Measurements from ENCODE around the gene ZFAND2A. TPM values are rescaled to one million over a fixed set of nuclear protein-coding genes. Genes with fewer than 3 reads are reported as not detected.

The ZFAND2A gene
- total RNA-seq, 1 experiment from 2014 or later, result 13.7 TPM

DNA sequence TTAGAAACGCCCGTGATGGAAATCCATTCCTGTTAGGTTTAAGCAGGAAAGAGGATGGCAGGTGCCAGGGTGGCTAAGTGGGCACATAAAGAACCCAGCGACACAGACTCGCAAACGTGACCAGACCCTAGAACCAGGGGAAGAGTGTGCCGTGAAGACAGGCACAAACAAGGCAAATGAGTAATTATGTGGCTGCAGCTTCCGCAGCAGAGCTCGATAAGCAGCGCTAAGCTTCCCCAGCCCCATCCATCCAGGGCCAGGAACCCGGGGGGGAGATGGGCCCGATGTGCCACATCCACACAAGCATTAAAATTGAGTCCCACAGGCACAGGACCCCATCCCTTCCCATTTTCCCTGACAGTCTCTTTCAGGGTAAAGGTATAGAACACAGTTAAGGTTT, 14.0 kb upstream of the ZFAND2A start:
- no peak overlapping the region for H2BK20ac ChIP-seq (ENCODE audit: low read depth, low read length, poor library complexity, severe bottlenecking)
- peaks cover 18 to 21% of the 10 kb centered on the region in 2 experiments for H3K9me3 Mint-ChIP-seq
- H3K36me3 Mint-ChIP-seq (ENCODE audit: insufficient read depth in 1 of 3, low read depth in 3 of 3), result peaks cover 0 to 1% (median 0%) of the 10 kb centered on the region in 3 experiments; a peak in 1 of 7 replicates
- H2AK5ac ChIP-seq (ENCODE audit: insufficient read length, low read length), result no peak overlapping the region
- no peak overlapping the region for H2AFZ ChIP-seq (ENCODE audit: low read length)
- H3K27ac ChIP-seq (ENCODE audit: insufficient read length, low read depth, low read length), result no peak overlapping the region
- no peak overlapping the region for H3K4ac ChIP-seq (ENCODE audit: low read depth, low read length)
- H3K79me1 ChIP-seq (ENCODE audit: insufficient read depth, low read depth, low read length, poor library complexity, severe bottlenecking), result no peaks in the 10 kb centered on the region
- DNase-seq, result no peak
- H3K4me3 Mint-ChIP-seq, result no peak overlapping the region
- no peak overlapping the region for H2BK12ac ChIP-seq (ENCODE audit: insufficient read length, low read depth, low read length)
- H3T11ph ChIP-seq (ENCODE audit: low read length), result no peak overlapping the region
- no peak overlapping the region for H3K18ac ChIP-seq (ENCODE audit: insufficient read length, low read depth, low read length)
- no peak overlapping the region for H3K27ac Mint-ChIP-seq
- WGBS (ENCODE audit: extremely low coverage, insufficient read length, low lambda C conversion rate), result no CpG with 5 or more reads among the region's 11 CpGs
- no peak overlapping the region for H2BK15ac ChIP-seq (ENCODE audit: low read depth, low read length)
- H4K91ac ChIP-seq (ENCODE audit: insufficient read length, low read depth, low read length), result no peak overlapping the region
- H3K27me3 ChIP-seq (ENCODE audit: insufficient read depth, low read length), result no peaks in the 10 kb centered on the region
- no peak overlapping the region for H4K8ac ChIP-seq (replicated peaks; ENCODE audit: insufficient read length, low read depth, low read length)
- H3K9me3 ChIP-seq (ENCODE audit: control insufficient read depth, low read depth, low read length), result no peaks in the 10 kb centered on the region
- no peaks in the 10 kb centered on the region for H3K79me2 ChIP-seq (ENCODE audit: insufficient read depth, low read length)
- no peak overlapping the region for H3K14ac ChIP-seq (ENCODE audit: insufficient read depth, low read length)
- no peaks in the 10 kb centered on the region for H4K20me1 ChIP-seq (ENCODE audit: control insufficient read depth, insufficient read depth, insufficient read length)
- TF ChIP-seq, protein P1, sequence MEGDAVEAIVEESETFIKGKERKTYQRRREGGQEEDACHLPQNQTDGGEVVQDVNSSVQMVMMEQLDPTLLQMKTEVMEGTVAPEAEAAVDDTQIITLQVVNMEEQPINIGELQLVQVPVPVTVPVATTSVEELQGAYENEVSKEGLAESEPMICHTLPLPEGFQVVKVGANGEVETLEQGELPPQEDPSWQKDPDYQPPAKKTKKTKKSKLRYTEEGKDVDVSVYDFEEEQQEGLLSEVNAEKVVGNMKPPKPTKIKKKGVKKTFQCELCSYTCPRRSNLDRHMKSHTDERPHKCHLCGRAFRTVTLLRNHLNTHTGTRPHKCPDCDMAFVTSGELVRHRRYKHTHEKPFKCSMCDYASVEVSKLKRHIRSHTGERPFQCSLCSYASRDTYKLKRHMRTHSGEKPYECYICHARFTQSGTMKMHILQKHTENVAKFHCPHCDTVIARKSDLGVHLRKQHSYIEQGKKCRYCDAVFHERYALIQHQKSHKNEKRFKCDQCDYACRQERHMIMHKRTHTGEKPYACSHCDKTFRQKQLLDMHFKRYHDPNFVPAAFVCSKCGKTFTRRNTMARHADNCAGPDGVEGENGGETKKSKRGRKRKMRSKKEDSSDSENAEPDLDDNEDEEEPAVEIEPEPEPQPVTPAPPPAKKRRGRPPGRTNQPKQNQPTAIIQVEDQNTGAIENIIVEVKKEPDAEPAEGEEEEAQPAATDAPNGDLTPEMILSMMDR (conservative IDR thresholded peaks at IDR 0.05), result no peak
- no peaks in the 10 kb centered on the region for H3K23me2 ChIP-seq (ENCODE audit: insufficient read length, low read depth, low read length, poor library complexity, severe bottlenecking)
- H4K5ac ChIP-seq (ENCODE audit: insufficient read length, low read depth, low read length), result no peak overlapping the region
- H3K9ac ChIP-seq (ENCODE audit: extremely low read depth, insufficient read length, low read length), result no peak overlapping the region
- H2BK120ac ChIP-seq (ENCODE audit: low read depth, low read length, poor library complexity, severe bottlenecking), result no peak overlapping the region
- H3K4me1 ChIP-seq (ENCODE audit: insufficient read depth, low read length), result no peaks in the 10 kb centered on the region
- H2BK5ac ChIP-seq (ENCODE audit: insufficient read length, low read length), result no peak overlapping the region
- H3K23ac ChIP-seq (ENCODE audit: insufficient read length, low read depth, low read length), result no peak overlapping the region
- H3K4me2 ChIP-seq (ENCODE audit: insufficient read depth, insufficient read length, low read length), result no peak overlapping the region
- peaks cover 22% of the 10 kb centered on the region for H3K27me3 Mint-ChIP-seq (ENCODE audit: low read depth)
- H3K56ac ChIP-seq (ENCODE audit: insufficient read length, low read depth, low read length), result no peak overlapping the region
- peaks cover 0 to 12% of the 10 kb centered on the region in 2 experiments; a peak in 2 of 4 replicates for H3K4me1 Mint-ChIP-seq

Measured in H9 (cell line).